GM19463 (cell line): ENCODE results near the gene CC2D2B.
"Not testable (repeated sequence)": the region's sequence is repeated elsewhere in the genome, so short reads cannot be mapped to it uniquely, and the experiment has no call there.

Experiments used
- ATAC-seq: cut with Tn5 transposase; IDR thresholded peaks from one replicate; pipeline ENCODE4 v1.9.1; 2021; ENCODE audit warnings: mild to moderate bottlenecking, moderate library complexity; ENCODE audit not compliant: unreplicated experiment

The CC2D2B gene

GRCh38 chr10:96014473-96015102 is 106.8 kb downstream of the CC2D2B start:
- ATAC-seq = no peak

- ATAC-seq = peak; percentile 73
Measured at GRCh38 chr10:96017191-96017687, 109.5 kb downstream of the CC2D2B start.

- no peak for ATAC-seq
Measured at GRCh38 chr10:96021332-96021731, 113.6 kb downstream of the CC2D2B start.

- no peak for ATAC-seq
Measured at GRCh38 chr10:96022739-96023138, 115.0 kb downstream of the CC2D2B start.

GRCh38 chr10:96023168-96023567 is 115.4 kb downstream of the CC2D2B start:
- no peak for ATAC-seq

GRCh38 chr10:96025566-96025965 is 117.8 kb downstream of the CC2D2B start:
- no peak for ATAC-seq

GRCh38 chr10:96034625-96035024 is 126.8 kb downstream of the CC2D2B start:
- ATAC-seq = no peak

- ATAC-seq = no peak
Measured at GRCh38 chr10:96038476-96039387, 131.0 kb downstream of the CC2D2B start.

- no peak for ATAC-seq
Measured at GRCh38 chr10:96041146-96041545, 133.4 kb downstream of the CC2D2B start.

GRCh38 chr10:96043033-96043892 is 135.5 kb downstream of the CC2D2B start, which contains the start of gene CCNJ:
Gene CCNJ (plus strand): TSS chr10:96043583. CDS start chr10:96044394, 811 bp downstream.
- peak; percentile 90 for ATAC-seq

GRCh38 chr10:96043893-96044715 is 136.3 kb downstream of the CC2D2B start:
- peak; percentile 31 for ATAC-seq

GRCh38 chr10:96044736-96045135 is 137.0 kb downstream of the CC2D2B start:
- no peak for ATAC-seq

GRCh38 chr10:96046546-96046945 is 138.8 kb downstream of the CC2D2B start:
- no peak for ATAC-seq

- ATAC-seq = no peak
Measured at GRCh38 chr10:96047004-96047649, 139.4 kb downstream of the CC2D2B start.

- ATAC-seq = not testable (repeated sequence)
Measured at GRCh38 chr10:96047925-96048324, 140.2 kb downstream of the CC2D2B start.

- ATAC-seq = no peak
Measured at GRCh38 chr10:96049340-96049739, 141.6 kb downstream of the CC2D2B start.

- no peak for ATAC-seq
Measured at GRCh38 chr10:96053985-96054384, 146.2 kb downstream of the CC2D2B start.

GRCh38 chr10:96056787-96057186 is 149.0 kb downstream of the CC2D2B start:
- ATAC-seq = no peak

- no peak for ATAC-seq
Measured at GRCh38 chr10:96061232-96061631, 153.5 kb downstream of the CC2D2B start.

- ATAC-seq = no peak
Measured at GRCh38 chr10:96072674-96073073, 164.9 kb downstream of the CC2D2B start.
